GM18873 (cell line): ENCODE measurements around the gene NR1D1.

Source experiments
- ATAC-seq: cut with Tn5 transposase; IDR thresholded peaks from one replicate; pipeline ENCODE4 v1.9.1; 2021; ENCODE audit warnings: mild to moderate bottlenecking, moderate library complexity, moderate number of reproducible peaks; ENCODE audit not compliant: unreplicated experiment, low FRiP score

The NR1D1 gene

DNA sequence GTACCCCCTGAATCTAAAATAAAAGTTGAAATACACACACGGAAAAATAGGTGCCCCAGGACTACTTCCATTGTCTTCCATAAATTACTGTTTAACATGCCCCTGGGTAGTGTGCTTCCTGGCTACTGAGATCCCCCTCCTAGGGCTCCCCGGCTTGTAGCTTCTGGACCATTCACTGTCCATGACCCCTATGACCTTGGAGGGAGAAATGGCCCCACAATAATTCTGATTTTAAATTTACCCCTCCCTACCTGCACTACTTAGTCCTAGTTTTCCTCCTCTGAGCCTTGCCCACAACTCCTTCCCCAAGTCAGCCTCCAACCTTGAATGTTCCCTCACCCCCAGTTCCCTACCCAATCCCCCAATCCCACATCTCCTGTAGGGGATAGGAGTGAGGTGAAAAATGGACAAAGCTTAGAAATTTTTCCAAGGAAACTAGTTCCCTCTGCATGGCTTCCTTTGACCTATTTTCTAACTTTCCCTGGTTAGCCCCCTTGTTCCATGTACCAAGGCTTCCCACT, 11.9 kb upstream of the NR1D1 start:
- ATAC-seq, result no peak

DNA sequence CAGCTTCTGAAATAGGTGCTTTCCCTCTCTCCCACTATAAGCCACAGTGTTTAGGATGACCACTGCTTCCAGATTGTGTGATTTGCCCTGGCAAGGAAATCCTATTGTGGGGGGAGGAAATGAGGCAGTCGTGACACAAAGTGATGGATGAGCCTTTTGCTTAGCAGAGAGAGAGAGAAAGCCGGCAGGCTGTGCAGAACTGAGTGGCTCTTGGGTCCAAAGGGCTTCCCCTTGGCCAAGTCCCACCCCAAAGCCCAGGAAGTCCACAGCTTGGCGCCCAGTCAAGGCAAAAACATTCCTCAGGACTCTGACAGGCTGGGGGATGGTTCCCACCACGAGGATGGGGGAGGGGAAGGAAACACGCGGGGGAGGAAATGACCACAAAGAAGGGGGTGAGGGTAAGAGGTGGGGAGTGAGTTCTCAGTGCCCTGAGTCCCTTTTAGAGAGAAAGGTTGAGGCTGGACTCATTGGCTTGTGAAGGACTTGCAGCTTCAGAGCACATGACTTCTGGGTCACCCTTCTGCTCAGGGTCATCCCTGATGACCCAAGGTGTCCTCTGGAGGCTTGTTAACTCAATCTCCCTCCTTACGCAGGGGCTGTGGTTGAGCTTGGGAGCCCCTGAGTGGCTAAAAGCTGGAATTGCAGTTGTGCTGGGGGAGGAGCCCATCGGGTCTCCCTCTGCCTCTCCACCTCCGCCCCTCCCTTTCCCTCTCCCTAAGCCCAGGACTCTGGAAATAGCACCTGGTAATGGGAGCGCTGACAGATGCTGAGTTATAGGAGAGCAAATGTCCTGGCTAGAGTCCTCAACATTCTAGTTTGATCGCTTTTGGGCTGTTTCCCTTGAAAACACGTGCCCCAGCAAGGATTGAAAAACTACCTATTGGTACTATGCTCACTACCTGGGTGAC, 11.1 kb upstream of the NR1D1 start:
- peak; percentile 43 for ATAC-seq

DNA sequence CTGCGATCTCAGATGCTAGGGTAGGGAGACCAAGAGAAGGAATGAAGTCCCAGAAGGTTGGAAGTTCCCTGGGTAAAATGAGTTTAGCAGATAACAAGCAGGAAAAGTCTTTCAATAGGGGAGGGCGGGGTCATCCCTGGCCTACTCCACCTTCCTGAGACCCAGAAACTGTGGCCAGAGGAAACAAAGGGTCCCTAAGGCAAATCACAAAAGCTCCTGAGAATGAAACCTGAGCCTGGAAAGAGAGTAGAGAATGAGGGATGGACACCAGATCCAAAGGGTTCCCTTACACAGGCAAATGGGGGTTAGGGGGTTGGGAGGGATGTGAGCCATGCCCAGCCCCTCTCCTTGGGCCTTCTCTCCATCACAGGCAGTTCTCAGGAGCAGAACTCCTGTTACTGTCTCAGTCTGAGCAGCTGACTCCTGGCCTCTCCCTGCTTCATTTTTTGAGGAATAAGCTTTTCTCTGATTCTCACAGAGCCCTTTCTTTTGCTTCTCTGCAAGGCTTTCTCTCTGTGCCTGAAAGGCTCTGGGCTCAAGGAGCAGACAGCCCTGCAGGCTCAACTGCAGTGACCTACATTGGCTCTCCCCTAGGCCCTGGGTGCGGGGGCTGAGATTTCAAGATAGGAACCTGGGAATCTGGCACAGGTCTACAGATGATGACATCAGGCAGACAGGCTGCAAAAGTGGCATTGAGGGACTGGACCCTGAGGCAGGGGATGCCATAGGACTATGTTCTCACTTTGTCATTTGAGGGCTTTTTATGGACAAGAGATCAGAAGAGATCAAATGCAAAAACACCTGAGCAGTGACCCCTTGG, 9.8 kb upstream of the NR1D1 start:
- no peak for ATAC-seq

DNA sequence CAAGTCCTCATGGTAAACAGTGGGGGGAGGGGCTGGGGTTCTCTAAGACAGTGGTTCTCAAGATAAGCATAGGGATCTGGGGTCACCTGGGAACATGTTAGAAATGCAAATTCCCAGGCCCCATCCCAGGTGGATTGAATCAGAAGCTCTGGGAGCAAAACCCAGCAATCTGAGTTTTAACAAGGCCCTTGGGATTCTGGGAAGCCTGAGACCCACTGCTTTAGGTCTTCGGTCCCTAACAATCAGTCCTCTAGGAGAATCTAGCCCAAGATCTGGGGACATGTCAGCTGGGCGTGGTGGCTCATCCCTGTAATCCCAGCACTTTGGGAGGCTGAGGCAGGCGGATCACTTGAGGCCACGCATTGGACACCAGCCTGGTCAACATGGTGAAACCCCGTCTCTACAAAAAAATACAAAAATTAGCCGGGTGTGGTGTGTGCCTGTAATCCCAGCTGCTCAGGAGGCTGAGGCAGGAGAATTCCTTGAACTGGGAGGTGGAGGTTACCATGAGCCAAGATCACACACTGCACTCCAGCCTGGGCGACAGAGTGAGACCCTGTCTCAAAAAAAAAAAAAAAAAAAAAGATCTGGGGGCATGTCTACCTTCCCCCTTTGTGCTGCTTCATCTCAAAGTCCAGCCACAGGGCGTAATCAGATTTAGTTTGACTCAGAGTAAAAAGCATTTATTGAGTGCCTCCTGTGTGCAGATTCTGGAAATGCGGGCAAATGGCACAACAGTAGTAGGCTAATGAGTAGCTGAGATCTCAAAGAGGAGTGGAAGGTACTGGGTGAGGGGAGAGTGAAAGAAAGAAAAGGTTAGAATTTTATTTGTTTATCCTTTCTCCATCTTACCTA, 8.8 kb upstream of the NR1D1 start:
- ATAC-seq, result no peak

DNA sequence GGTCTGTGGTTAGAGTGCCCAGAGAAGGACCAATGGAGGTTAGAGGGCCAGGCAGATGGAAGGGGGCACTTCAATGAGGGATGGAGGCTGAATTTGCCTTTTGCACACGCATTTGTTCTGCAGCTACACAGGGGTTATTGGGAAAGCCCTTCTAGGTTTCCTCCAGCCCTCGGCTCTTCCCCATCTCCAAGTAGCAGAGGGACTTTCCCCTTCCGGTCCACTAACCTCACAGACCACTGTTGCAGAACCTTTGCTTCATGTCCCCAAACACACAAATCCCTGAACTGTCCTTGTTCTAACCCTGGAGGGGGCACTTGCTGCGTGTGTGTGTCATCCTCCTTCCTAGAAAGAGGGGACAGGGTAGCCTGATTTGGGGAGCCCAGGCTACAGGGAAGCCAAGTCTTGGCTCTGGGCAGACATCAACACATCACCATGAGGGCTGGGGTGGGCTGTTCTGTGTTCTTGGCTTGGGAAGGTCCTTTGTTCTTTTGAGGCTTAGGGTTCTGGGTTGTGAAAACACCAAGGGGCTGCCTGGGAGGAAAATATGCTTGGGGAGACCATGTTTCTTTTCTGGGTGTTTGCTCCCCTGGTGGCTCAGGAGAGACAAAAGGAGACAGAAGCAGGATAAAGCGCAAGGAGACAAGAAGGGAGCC, 7.3 kb upstream of the NR1D1 start:
- ATAC-seq, result no peak

DNA sequence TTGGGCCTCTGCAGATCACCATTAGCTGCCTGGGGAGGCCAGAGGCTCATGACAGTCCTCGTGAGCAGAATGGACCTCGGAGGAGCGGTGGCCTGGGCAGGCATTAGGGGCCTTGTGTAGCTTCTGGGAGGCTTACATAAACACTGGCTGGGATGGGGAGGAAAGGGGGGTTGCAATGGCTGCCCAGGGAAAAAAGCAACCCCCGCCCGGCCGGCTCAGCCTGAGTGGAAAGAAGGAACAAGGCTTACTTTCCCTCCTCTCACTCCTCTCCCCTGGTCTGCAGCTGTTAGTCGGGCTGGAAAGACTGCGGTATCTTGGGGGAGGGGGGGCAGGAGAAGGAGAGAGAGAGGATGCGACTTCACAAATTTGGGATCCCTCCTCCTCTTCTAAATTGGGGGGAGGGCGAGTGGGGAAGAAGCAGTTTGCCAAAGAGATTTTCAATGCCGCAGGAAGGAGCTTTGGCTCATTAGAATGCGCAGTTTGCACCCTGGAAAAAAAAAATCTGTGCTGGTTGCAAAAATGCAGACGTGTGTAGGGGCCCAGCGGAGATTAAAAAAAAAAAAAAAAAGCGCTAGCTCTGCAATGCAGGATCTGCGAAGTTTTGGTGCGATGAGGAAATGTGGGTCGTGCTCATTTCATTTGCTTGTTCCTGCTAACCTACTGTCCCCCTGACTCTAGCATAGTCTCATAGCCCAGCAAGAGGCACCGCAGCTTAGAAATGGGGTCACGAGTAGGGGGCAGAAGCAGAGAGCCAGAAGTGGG, 6.6 kb upstream of the NR1D1 start:
- no peak for ATAC-seq

DNA sequence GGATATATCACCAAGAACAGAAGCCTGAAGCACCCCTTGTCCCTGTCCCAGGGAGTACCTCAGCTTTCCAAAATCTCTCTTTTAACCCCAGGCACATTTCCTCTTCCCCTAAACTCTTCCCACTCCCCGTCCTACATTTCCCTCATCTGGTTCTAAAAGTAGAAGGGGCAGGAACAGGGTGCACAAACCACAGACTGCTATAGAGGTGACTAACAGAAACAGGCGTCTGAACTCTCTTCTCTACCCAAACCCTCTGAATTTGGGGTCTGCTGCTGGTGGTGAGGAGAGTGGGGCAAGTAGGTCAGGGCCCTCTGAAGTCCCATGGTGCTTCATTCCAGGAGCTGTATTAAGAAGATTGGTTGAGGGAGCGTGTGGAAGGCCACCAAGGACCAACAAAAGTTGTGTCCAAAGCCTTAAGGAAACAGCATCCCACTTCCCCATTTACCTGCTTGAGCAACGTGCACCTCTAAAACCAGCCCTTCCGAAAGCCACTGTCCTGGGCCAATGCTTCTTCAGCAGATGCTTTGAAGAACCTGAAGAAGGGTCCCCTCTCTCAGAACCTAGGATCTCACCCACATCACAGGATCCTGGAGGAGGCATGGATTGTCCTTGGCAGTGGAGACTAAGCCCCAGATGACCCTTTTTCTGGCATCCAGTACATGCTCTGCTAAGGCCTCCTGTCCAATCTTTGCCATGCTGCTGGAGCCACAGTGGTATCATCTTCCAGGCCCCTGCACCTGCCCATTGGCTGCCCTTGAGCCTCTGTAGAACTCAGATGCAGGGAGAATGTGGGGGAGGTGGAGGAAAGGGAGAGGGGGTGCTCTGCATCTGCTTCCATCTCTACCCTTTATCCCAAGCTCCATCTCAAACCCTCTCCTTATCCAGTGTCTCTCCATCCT, 5.7 kb upstream of the NR1D1 start:
- ATAC-seq, result no peak

DNA sequence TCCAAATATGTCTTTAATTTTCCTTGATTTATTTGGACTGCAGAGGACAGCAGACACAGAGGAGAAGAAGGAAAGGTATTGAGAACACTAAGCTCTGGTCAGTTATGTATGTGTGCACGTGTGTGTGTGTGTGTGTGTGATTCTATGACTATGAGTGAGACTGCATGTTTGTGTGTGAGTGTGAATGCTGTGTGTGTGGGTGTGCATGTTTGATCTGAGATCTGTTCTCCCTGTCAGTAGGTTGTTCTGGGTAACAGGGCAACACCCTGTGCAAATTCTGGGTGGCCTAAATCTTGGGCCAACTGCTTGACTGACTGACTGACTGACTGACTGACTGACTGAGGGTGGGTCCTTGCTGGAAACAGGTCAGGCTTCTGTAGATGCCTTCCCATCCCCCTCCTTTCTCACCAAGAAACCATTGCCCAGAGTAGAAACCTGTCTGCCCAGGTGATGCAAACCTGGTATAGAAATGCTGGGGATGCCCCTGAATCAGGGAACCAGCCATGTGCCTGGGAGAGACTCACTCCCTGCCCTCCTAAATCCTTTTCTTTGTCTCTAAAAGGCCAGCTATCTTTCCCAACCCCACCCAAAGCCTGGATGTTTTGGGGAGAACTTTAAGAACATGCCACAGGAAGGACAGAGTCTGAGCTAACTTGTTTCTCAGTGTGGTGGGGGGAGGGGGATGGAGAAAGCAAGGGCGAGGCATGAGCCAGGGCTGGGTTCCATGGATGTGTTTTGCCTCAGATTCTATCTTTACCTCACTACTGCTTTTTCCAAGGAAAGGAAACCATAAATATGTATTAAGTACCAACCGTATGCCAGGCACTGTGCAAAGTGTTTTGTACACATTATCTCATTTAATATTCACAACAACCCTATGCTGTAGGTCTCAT, 4.5 kb upstream of the NR1D1 start:
- no peak for ATAC-seq

DNA sequence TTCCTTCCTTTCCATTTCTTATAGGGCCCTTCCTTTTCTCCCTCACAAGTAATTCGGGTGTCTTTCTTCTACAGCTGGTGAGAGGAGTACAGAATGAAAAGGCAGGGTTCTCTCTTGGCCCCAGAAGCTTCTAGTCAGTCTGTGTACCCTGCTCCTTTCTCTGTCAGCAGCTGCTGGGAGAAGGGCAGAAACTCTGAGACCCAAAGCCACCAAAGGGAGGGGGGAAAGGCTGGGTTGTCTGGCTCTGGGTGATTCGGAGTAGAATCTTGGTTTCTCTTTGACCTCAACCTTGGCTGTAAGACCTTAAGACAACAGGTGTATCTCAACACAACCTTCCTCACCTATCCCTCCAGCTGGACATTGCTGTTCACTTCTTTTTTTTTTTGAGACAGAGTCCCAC, 3.3 kb upstream of the NR1D1 start:
- ATAC-seq, result no peak

DNA sequence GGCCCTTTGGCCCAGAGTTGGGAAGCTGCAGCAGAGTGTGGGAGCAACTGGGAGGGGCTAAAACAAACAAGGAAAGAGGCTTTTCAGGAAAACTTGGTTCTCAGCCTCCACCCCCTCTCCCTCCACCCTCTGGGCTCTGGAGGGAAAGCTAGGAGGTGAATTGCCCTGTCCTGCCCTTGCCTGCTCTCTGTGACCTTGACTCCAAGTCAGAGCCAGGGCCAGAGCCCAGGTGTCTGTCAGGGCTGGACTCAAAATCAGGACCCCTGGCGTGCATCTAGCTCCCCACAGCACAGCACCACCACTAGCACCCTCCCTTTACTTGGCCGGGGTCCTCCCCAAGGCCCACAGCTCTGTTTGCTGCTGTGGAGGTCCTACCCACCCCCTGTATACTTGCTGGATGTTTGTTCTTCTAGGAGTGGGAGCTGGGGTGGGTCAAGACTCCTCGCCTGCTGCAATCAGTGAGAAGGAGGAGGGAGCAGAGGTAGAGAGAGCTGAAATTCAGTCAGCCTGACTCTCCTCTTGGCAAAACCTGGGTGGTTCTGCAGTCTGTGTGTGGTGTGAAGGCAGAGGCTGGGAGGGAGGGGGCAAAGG, 2.8 kb upstream of the NR1D1 start:
- ATAC-seq, result no peak

DNA sequence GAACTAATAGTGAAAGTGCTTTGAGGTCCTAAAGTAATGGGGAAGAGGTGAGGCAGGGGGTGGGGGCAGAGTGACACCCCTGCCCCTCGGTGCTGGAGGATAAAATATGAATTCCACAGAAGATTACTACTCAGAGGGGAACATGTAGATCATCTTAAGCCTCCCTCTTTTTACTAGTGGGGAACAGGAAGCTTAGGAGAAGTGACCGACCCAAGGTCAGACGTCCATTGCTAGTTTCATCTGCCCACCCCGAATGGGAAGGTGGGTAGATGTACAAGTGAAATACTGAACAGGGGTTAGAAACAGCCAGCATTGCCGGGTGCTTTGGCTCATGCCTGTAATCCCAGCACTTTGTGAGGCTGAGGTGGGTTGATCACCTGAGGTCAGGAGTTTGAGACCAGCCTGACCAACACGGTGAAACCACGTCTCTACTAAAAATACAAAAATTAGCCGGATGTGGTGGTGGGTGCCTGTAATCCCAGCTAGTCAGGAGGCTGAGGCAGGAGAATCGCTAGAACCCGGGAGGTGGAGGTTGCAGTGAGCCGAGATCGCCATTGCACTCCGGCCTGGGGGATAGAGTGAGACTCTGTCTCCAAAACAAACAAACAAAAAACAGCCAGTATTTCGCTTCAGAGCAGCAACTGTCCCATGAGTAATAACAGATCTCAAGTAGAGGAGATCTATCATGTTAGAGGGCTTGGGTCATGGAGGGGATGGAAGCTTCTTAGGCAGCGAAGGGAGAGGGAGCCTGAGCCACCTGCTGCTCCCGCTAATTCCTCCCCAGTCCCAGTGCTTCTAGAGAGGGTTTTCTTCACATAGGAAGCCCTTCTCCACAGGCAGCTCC, 1.2 kb upstream of the NR1D1 start:
- no peak for ATAC-seq

DNA sequence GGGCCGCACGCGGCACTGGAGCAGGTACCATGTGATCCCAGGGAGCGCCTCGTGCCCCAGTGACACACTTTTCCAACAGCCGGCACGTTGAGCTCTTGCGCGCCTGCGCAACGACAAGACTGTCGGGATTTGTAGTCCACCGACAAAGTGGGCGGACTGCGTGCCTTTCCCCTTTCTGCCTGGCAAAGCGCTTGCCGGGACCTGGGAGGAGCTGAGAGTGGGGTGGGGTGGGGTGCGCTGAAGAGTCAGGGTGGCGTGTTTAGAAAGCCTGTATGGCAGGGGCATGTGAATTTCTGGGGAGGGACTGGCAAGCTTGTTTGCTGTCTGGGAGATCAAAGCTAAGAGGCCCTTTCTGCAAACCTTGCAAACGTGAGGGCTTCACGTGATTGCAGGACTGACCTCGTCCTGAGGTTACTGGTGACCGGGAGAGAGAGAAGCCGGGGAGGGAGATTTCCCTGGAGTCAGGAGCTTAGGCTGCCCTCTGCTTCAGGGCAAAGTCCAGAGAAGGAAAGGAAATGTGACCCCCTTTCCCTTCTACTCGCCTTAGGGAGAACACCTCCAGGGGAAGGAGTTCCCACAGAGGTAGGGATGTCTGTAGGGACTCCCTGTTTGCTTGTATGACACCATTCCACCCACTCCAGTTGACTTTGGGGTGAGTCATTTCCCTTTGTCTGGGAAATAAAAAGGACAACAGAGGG, 429 bp upstream of the NR1D1 start:
- no peak for ATAC-seq

DNA sequence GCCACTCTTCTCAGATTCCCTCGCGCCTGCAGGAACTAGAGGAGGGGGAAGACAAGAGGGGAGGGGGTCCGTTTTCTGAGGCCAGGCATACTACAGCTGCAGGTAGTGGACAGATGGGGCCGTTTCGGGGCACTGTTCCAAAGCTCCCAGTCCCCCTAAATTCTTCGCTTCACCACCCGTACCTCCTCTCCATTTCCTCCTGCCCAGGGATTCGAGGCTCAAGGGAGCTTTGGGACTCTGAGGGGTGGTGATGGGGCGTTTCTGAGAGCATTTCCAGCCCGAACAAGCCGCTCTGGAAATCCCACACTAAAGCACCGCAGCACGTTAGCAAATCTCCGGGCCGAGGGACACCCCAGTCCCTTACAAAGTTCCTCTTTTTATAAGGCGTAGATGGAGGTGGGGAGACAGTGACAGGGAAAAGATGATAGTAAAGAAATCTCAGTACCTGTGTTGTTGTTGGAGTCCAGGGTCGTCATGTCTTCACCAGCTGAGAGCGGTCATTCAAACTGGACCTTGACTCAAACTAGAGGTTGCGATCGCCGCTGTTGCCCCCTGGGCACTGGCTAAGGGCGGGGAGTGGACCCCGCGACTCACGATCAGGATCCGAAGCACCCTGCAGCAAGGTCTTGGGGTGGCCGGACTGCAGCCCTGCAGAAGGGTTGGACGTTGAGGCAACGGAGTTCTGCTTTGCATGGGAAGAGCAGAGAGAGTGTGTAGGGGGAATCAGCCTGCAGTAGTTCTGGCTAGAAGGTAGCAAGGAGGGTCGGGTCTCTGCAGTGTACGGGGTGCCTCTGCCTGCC, 570 bp downstream of the NR1D1 start:
- ATAC-seq, result no peak

DNA sequence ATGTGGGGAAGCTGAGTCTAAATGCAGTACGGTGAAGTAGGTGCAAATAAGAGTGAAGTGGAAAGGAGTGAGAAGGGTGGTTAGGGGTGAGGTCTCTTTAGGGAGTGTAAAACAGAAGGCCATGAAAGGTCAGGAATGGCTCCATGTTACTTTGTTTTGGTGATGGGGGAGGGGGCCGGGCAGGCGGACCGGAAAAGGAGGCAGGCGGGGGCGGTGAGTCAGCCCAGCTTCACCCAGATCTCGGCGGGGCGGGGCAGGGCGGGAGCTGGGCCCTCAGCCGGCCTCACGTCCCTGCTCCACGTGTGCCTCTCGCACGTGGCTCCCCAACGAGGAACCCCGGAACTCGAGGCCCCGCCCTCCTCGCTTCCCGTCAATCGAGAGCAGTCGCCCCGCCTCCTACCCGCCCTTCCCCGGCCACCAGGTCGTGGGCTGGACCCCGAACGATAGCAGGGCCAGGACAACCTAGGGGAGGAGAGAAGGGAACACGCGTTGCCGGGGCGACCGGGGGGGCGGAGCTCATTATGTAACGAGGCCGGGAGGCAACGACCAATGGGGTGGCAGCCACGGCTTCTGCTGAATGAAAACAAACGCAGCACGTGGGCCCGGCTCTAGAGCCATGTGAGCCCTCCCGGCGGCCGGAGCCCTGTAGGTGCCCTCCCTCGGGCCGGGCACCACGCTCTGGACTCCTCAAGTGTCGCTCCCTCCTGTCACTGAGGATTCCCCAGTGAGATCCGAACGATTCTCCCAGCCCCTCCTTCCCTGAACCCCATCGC, 1.4 kb downstream of the NR1D1 start:
- ATAC-seq, result peak; percentile 51
